D721Med (cell line): ENCODE data around the gene PASK.

ENCODE experiments used
- DNase-seq: peaks from one replicate; pipeline ENCODE4 v3.0.0; 2011; ENCODE audit warnings: low spot score; ENCODE audit not compliant: insufficient read length
- FAIRE-seq: peaks from 2 replicates; lab custom pipeline; 2011; peaks lifted over from hg19 to GRCh38; lab: Jason Lieb, UNC
- TF ChIP-seq, protein P1 (sequence below): IDR thresholded peaks from 2 replicates; pipeline ENCODE4 v1.5.1; 2012; ENCODE audit warnings: mild to moderate bottlenecking, control low read depth; ENCODE audit not compliant: insufficient read depth; ENCODE audit errors: missing control alignments

PASK gene

DNA sequence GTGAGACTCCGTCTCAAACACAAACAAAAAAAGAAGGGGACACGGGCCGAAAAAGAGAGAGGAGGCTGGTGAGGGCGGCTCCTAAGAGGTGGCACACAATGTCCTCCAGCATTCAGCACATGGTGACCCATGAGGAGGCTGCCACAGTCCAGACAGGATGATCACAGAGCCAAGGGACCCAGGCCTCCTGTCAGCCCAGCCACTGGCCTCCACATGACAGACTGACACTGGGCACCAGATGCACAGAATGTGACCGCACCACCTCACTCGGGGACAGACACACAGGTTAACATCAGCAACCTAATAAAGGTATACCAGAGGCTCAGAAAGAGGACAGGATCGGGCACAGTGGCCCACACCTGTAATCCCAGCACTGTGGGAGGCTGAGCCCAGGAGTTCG is 21.0 kb downstream of the PASK start:
- DNase-seq = no peak
- TF ChIP-seq, protein P1, sequence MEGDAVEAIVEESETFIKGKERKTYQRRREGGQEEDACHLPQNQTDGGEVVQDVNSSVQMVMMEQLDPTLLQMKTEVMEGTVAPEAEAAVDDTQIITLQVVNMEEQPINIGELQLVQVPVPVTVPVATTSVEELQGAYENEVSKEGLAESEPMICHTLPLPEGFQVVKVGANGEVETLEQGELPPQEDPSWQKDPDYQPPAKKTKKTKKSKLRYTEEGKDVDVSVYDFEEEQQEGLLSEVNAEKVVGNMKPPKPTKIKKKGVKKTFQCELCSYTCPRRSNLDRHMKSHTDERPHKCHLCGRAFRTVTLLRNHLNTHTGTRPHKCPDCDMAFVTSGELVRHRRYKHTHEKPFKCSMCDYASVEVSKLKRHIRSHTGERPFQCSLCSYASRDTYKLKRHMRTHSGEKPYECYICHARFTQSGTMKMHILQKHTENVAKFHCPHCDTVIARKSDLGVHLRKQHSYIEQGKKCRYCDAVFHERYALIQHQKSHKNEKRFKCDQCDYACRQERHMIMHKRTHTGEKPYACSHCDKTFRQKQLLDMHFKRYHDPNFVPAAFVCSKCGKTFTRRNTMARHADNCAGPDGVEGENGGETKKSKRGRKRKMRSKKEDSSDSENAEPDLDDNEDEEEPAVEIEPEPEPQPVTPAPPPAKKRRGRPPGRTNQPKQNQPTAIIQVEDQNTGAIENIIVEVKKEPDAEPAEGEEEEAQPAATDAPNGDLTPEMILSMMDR = no peak
- FAIRE-seq = no peak

DNA sequence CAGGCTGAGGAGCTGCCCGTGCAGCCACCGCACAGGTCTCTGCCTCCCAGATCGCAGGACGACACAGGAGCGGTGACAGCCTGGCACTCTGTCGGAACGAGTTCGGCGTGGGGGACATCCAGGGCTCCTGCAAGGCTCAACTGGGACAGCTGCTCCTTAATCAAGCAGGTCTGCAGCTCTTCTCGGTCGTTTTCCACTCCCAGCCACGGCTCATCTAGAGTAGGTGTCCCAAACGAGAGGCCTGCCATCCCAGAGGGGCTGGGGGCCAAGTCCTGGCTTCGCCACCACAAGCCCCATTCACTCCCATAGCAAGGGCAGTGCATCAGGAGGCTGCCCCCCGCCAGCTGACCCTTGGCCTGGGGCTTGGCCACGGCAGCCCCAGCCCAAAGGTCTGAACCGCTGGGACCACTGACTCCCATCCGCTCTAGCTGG is 22.5 kb downstream of the PASK start:
- FAIRE-seq = no peak
- TF ChIP-seq, protein P1 = no peak
- DNase-seq = no peak

DNA sequence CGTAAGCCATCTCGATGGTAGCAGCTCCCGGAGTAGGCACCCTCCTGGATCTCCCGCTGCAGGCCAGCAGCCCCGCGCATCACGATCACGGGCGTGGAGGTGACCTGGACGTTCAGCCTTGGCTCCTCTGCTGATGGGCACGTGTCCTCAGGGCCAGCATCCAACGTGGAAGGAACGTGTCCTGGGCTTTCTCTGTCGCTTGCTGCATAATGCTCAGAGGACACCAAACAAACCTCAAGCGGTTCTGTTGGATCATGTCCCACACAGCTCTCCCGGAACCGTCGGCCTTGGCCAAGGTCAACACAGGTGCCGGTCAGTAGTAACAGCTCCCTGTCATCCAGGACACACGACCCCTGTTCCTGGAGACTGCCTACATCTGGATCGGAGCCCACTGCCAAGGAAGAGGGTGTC is 23.1 kb downstream of the PASK start:
- no peak for FAIRE-seq
- TF ChIP-seq, protein P1 = no peak
- no peak for DNase-seq

DNA sequence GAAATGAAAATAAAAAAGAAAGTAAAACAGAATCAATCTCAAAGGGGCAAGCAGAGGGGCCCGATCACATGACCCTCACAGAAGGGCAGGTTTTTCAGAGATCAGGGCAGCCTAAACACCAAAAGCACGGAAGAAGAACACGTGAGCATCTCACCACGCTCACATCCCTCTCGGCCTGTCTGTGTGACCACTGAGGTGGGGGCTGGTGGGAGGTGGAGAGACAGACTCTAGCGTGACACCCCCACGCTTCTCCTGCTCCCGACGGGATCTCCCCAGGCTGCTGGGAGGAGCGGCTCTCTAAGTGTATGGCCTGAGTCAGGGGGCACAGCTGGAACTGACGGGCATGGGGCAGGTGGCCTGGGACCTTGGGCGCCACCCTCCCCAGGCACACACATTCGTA is 23.6 kb downstream of the PASK start:
- TF ChIP-seq, protein P1 = no peak
- FAIRE-seq (no peak), DNase-seq (no peak)

DNA sequence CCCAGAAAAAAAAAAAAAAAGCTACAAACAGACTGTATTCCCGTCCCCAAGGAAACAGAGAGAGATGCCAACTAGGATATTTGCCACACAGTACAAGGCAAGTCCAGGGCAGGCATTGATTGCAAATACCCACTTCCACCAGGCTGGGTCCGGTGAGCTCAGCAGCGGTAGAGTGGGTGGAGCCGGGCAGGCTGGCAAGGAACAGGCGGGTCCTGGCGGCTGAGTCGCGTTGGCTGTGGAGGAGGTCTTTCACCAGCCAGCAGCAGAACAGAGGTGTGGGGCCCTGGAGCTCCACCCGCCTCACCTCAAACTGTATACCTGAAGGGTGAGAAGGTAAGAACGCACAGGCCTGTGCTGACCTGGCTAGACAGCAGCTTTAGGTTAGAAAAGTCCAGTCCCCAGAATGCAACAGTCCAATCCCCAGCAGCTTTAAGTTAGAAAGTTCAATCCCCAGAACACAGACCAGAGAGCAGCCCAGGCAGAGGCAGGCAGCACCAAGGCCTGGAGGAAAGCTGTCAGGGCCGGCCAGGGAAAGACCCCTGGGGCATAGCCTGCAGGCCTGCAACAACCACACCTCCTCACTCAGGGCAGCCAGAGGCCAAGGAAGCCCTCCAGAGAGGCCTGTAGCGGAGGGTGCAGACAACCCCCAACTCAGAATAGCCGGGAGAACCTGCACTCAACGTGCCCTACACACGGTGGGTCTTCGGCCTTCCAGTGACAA is 25.3 kb downstream of the PASK start:
- FAIRE-seq = no peak
- TF ChIP-seq, protein P1 = no peak

DNA sequence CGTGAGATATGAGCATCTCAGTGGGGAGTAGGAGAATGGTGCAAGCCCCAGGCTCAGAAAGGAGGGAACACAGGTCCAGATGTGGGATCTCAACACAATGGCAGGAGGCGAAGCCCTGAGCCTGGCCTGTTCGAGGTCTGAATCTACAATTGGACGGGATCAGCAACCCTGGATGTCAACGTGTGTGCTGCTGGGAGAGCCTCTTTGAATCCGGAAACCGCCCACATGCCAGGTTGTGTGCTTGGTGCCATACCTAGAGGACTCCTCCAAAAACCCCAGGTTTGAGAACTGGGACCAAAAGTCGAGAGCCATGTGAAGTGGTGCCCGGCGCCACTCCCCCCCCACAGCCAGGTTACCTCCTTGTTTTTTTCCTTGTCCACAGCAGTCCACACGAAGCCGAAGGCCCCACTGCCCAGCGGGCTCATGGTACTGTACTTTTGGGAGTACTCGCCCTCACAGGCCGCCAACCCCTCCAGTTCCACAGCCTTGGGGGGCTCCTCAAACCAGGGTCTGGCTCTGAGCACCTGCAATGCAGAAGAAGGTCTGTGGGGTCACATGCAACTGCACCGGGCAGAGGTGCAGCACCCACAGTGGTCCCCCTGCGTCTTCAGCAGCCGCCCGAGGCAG is 26.8 kb downstream of the PASK start:
- DNase-seq = no peak
- TF ChIP-seq, protein P1 = no peak
- no peak for FAIRE-seq

More for the DNA sequence above, 25.3 kb downstream of the PASK start:
- DNase-seq = no peak

DNA sequence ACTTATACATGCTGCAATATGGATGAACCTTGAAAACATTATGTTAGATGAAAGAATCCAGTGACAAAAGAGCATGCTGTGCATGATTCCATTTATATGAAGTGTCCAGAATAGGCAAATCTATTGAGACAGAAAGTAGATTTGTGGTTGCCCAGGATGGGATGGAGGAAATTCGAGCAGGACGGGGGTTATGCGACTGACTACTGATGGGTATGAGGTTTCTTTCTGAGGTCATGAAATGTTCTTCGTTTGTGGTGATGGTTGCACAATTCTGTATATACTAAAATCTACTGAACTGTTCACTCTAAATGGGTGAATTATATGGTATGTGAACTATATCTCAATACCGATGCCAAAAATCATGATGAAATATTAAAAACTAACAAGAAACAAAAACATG is 28.3 kb downstream of the PASK start:
- TF ChIP-seq, protein P1 = no peak
- FAIRE-seq (no peak), DNase-seq (no peak)
